Neuronal stem cell (in vitro differentiated cells): ENCODE results near the gene GATM.

Experiments used
- DNase-seq: peaks from one replicate; pipeline ENCODE4 v3.0.0-alpha.2; 2013; ENCODE audit warnings: low spot score
- H2AFZ ChIP-seq: one replicate; pipeline ENCODE4 v1.6.1; 2013; ENCODE audit warnings: mild to moderate bottlenecking, low read length, inconsistent platforms
- H2AK5ac ChIP-seq: 2 replicates; pipeline ENCODE4 v1.6.1; 2013; ENCODE audit warnings: low read depth, mild to moderate bottlenecking, inconsistent platforms, low read length, moderate library complexity, mixed read lengths
- H2BK120ac ChIP-seq: 2 replicates; pipeline ENCODE4 v1.6.1; 2013; ENCODE audit warnings: low read depth, mild to moderate bottlenecking, inconsistent platforms, low read length, moderate library complexity, mixed read lengths
- H2BK12ac ChIP-seq: one replicate; pipeline ENCODE4 v1.6.1; 2013; ENCODE audit warnings: low read length, inconsistent platforms
- H2BK15ac ChIP-seq: 2 replicates; pipeline ENCODE4 v1.6.1; 2013; ENCODE audit warnings: mild to moderate bottlenecking, low read length, inconsistent platforms, mixed read lengths
- H2BK5ac ChIP-seq: one replicate; pipeline ENCODE4 v1.6.1; 2013; ENCODE audit warnings: inconsistent platforms, mild to moderate bottlenecking, low read length, moderate library complexity
- H3K14ac ChIP-seq: one replicate; pipeline ENCODE4 v1.6.1; 2013; ENCODE audit warnings: low read length, inconsistent platforms
- H3K18ac ChIP-seq: 2 replicates; pipeline ENCODE4 v1.6.1; 2013; ENCODE audit warnings: low read length, inconsistent platforms
- H3K23ac ChIP-seq: 2 replicates; pipeline ENCODE4 v1.6.1; 2013; ENCODE audit warnings: low read depth, mild to moderate bottlenecking, mixed read lengths, low read length, inconsistent platforms; ENCODE audit not compliant: poor library complexity
- H3K27ac ChIP-seq: replicated peaks from 3 replicates; pipeline ENCODE4 v1.5.1; 2013; ENCODE audit warnings: low read length, inconsistent platforms
- H3K27me3 ChIP-seq, 3 experiments: 2 replicates each; pipeline ENCODE4 v1.6.1; 2013; ENCODE audit warnings: low read length in 3 of 3, mild to moderate bottlenecking in 2 of 3, inconsistent platforms in 1 of 3, low read depth in 1 of 3, mixed read lengths in 1 of 3, moderate library complexity in 1 of 3; ENCODE audit not compliant: control insufficient read depth in 3 of 3, insufficient read depth in 3 of 3
- H3K36me3 ChIP-seq, 2 donors: replicated peaks in 1 of 2; 2 replicates each; pipeline ENCODE4 v1.6.1; 2013; ENCODE audit warnings: low read length in 2 of 2; ENCODE audit not compliant: control insufficient read depth in 2 of 2, insufficient read depth in 2 of 2
- H3K4ac ChIP-seq: 2 replicates; pipeline ENCODE4 v1.6.1; 2013; ENCODE audit warnings: inconsistent platforms, mild to moderate bottlenecking, low read length, moderate library complexity
- H3K4me1 ChIP-seq, 2 donors: 1 replicate in 1 of 2; 2 replicates in 1 of 2; pipeline ENCODE4 v1.6.1; 2013; ENCODE audit warnings: low read length in 2 of 2, low read depth in 1 of 2; ENCODE audit not compliant: control insufficient read depth in 2 of 2, insufficient read depth in 1 of 2
- H3K4me2 ChIP-seq: one replicate; pipeline ENCODE4 v1.6.1; 2013; ENCODE audit warnings: mild to moderate bottlenecking, low read length, inconsistent platforms; ENCODE audit not compliant: insufficient read depth, poor library complexity, severe bottlenecking
- H3K4me3 ChIP-seq, 2 donors: 2 replicates each; pipeline ENCODE4 v1.5.1; 2013; ENCODE audit warnings: low read length in 2 of 2, mild to moderate bottlenecking in 2 of 2, inconsistent platforms in 1 of 2, moderate library complexity in 1 of 2
- H3K79me1 ChIP-seq: one replicate; pipeline ENCODE4 v1.6.1; 2013; ENCODE audit warnings: low read depth, mild to moderate bottlenecking, inconsistent platforms, low read length, moderate library complexity
- H3K9ac ChIP-seq: one replicate; pipeline ENCODE4 v1.6.1; 2013; ENCODE audit warnings: mild to moderate bottlenecking, low read depth, low read length, inconsistent platforms; ENCODE audit not compliant: poor library complexity
- H3K9me3 ChIP-seq, 2 donors: replicated peaks in 1 of 2; 2 replicates each; pipeline versions ENCODE3 to v1.6.1; 2013; ENCODE audit warnings: low read length in 2 of 2, mild to moderate bottlenecking in 2 of 2, inconsistent platforms in 1 of 2, low read depth in 1 of 2, mixed read lengths in 1 of 2, moderate library complexity in 1 of 2; ENCODE audit not compliant: control insufficient read depth in 2 of 2, insufficient read depth in 1 of 2
- H4K8ac ChIP-seq: one replicate; pipeline ENCODE4 v1.6.1; 2013; ENCODE audit warnings: low read depth, mild to moderate bottlenecking, inconsistent platforms, low read length, moderate library complexity
- H4K91ac ChIP-seq: one replicate; pipeline ENCODE4 v1.6.1; 2013; ENCODE audit warnings: low read length, low read depth, mild to moderate bottlenecking, inconsistent platforms; ENCODE audit not compliant: poor library complexity
- WGBS, 2 donors: extraction: QIAGEN DNeasy Blood & Tissue Kit; methylation state at CpG; one replicate each; pipeline ENCODE4 v1.1.7; 2013; ENCODE audit warnings: missing lambda C conversion rate in 2 of 2, mixed read lengths in 1 of 2; ENCODE audit not compliant: insufficient read length in 2 of 2, insufficient replicate concordance in 1 of 2; ENCODE audit errors: extremely low coverage in 2 of 2; 5-methylcytosine and 5-hydroxymethylcytosine counted together

The GATM gene

GRCh38 chr15:45399381-45400212 lies 21.3 kb upstream of the GATM start:
- WGBS, 2 donors: no CpG with 5 or more reads among the region's 6 CpGs
- H2AFZ ChIP-seq: peak overlapping the region; percentile 27

GRCh38 chr15:45397116-45397665 lies 18.8 kb upstream of the GATM start:
- H2AFZ ChIP-seq: no peak overlapping the region
- no peak overlapping the region for H3K4me2 ChIP-seq
- H3K4me3 ChIP-seq: no peak overlapping the region
- H2BK12ac ChIP-seq: no peak overlapping the region
- no peak overlapping the region for H3K18ac ChIP-seq
- H3K79me1 ChIP-seq: no peaks in the 10 kb centered on the region
- no peak overlapping the region for H2BK120ac ChIP-seq
- H3K27ac ChIP-seq: no peak overlapping the region
- H3K36me3 ChIP-seq: no peaks in the 10 kb centered on the region
- H3K9me3 ChIP-seq: no peaks in the 10 kb centered on the region
- H2BK15ac ChIP-seq: no peak overlapping the region
- no peak overlapping the region for H3K9ac ChIP-seq
- no peak overlapping the region for H4K8ac ChIP-seq
- no peak overlapping the region for H4K91ac ChIP-seq
- no peak overlapping the region for H3K4ac ChIP-seq
- no peaks in the 10 kb centered on the region for H3K27me3 ChIP-seq
- no peak overlapping the region for H3K23ac ChIP-seq
- no CpG with 5 or more reads among the region's 6 CpGs for WGBS, 2 donors
- peaks cover 0 to 15% of the 10 kb centered on the region in 2 donors for H3K4me1 ChIP-seq
- H2BK5ac ChIP-seq: no peak overlapping the region
- no peak for DNase-seq
- H2AK5ac ChIP-seq: no peak overlapping the region
- H3K14ac ChIP-seq: no peak overlapping the region

More at GRCh38 chr15:45399381-45400212, 21.3 kb upstream of the GATM start:
- Histone ChIP-seq H2BK120ac (no peak overlapping the region), H2BK15ac (no peak overlapping the region), H3K14ac (no peak overlapping the region), H3K23ac (no peak overlapping the region), H3K18ac (no peak overlapping the region), H3K27me3 (no peaks in the 10 kb centered on the region), H3K9me3 (no peaks in the 10 kb centered on the region), H4K91ac (no peak overlapping the region), H3K9ac (no peak overlapping the region), H4K8ac (no peak overlapping the region), H3K36me3 (peaks cover 0 to 10% of the 10 kb centered on the region in 2 donors), H3K4me1 (peaks cover 0 to 10% of the 10 kb centered on the region in 2 donors), H3K79me1 (peaks cover 11% of the 10 kb centered on the region), H3K4ac (no peak overlapping the region), H2BK5ac (no peak overlapping the region), H3K4me2 (no peak overlapping the region), H3K27ac (no peak overlapping the region), H3K4me3 (no peak overlapping the region), H2BK12ac (no peak overlapping the region), H2AK5ac (no peak overlapping the region)
- DNase-seq: peak; percentile 18

DNA sequence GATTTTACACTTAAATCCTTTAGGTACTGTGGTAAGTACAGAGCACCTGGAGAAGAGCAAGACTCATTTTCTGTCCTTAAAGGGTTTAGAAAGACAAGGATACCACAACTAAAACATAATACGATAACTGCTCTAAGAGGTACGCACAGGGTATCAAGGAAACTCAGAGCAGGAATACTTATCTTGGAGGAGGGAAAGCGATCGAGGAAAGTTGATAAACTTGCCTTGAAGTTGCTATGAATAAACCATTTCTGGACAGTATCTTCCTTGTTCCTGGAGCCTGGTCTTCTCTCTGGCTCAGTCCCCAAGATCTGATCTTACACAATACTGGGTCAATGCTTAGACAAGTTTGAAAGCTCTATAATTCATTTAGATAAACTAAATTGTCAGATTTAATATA lies 17.6 kb upstream of the GATM start:
- no peak overlapping the region for H3K4me2 ChIP-seq
- DNase-seq: no peak
- no peak overlapping the region for H3K23ac ChIP-seq
- no peak overlapping the region for H3K4ac ChIP-seq
- no peak overlapping the region for H2BK120ac ChIP-seq
- no peaks in the 10 kb centered on the region for H3K79me1 ChIP-seq
- no peak overlapping the region for H3K18ac ChIP-seq
- no peak overlapping the region for H2BK12ac ChIP-seq
- no peaks in the 10 kb centered on the region for H3K27me3 ChIP-seq
- no peak overlapping the region for H3K27ac ChIP-seq
- no peak overlapping the region for H3K14ac ChIP-seq
- H2BK15ac ChIP-seq: no peak overlapping the region
- no peak overlapping the region for H3K9ac ChIP-seq
- H4K8ac ChIP-seq: no peak overlapping the region
- WGBS, 2 donors: no CpG with 5 or more reads among the region's 4 CpGs
- peaks cover 0 to 15% of the 10 kb centered on the region in 2 donors for H3K4me1 ChIP-seq
- no peaks in the 10 kb centered on the region for H3K36me3 ChIP-seq
- H3K4me3 ChIP-seq: no peak overlapping the region
- H2AK5ac ChIP-seq: no peak overlapping the region
- H4K91ac ChIP-seq: no peak overlapping the region
- H2BK5ac ChIP-seq: no peak overlapping the region
- H3K9me3 ChIP-seq: no peaks in the 10 kb centered on the region
- H2AFZ ChIP-seq: no peak overlapping the region

DNA sequence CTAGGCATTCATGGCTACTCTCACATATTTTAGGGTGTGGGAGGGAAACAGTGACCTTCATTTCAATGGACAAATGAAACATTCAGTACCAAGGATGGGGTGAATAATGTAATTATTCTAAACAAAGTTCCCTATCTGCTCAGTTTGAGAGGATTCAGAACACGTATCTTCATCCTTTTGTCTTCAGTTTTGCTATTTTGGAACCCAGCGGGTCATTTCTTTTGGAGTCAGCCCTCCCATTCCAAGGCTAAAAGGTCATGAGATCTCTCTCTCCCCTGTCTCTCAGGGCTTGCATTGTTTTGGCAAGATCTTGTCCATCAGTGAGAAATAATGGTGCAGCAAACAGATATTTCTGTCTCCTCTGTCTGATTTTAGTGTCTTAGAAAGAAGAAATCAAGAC lies 16.3 kb upstream of the GATM start:
- no CpG with 5 or more reads among the region's 2 CpGs for WGBS, 2 donors
- no peak overlapping the region for H2BK5ac ChIP-seq

More for the DNA sequence above, 16.3 kb upstream of the GATM start:
- Histone ChIP-seq H3K79me1 (no peaks in the 10 kb centered on the region), H2AK5ac (no peak overlapping the region), H3K18ac (no peak overlapping the region), H3K4ac (no peak overlapping the region), H3K27ac (no peak overlapping the region), H3K4me3 (no peak overlapping the region), H2BK120ac (no peak overlapping the region), H3K4me2 (no peak overlapping the region), H4K8ac (no peak overlapping the region), H2BK15ac (no peak overlapping the region), H3K36me3 (no peaks in the 10 kb centered on the region), H3K27me3 (peaks cover 0 to 2% (median 0%) of the 10 kb centered on the region in 3 experiments), H4K91ac (no peak overlapping the region), H3K9ac (no peak overlapping the region), H2AFZ (peak overlapping the region; percentile 26), H3K4me1 (peaks cover 0 to 15% of the 10 kb centered on the region in 2 donors), H3K9me3 (no peaks in the 10 kb centered on the region), H3K23ac (no peak overlapping the region), H3K14ac (no peak overlapping the region), H2BK12ac (no peak overlapping the region)
- DNase-seq: no peak
